ENCODE results near the gene NAT10.
"Not testable (repeated sequence)": the region's sequence is repeated elsewhere in the genome, so short reads cannot be mapped to it uniquely, and the experiment has no call there.

Gene NAT10

DNA sequence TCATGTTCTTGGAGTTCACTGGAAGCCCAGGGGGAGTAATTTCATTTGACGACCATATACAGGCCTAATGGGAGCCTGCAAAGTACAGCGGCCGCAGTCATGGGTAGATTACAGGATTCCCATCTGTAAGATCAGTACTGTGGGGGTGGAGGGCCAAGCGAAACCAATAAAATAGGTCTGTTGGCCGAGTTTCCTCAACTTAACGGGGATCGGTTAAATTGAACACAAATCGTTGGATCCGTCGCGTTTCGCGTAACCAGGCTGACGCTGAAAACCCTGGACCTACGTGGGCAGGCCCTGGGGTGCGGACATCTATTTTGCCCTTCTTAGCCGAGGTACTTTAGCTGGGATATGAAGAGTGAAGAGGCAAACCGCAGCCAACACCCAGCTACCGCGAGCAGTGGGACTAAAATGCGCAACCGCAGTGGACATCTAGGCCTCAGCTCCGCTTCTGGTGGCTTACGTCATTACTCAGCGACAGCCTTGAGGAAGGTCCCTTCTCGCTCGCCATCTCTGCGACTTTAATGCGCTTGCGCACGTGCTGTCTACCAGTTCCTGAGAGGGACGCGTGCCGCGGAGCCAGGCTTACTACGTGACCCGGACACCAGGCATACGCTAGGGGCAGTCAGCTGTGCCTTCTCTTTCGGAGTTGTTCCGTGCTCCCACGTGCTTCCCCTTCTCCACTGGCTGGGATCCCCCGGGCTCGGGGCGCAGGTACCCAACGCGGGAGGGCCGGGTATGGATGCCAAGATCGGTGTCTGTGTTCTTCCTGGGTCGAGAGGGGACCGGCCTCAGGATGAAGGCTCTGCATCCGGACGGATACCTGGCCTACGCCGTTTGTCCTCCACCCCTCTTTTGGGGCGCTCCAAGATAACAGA, at the start of gene NAT10:
TSS of gene NAT10 (plus strand) at position 551 of the 878 bp plus-strand sequence. CDS start 2,597 bp downstream, outside the sequence.
- H3K27ac ChIP-seq (ENCODE audit: low read depth, low read length), result peak within 1 kb of the TSS; percentile 89
- H3K9ac ChIP-seq (ENCODE audit: low read length in 5 of 5), result peak within 1 kb of the TSS; percentile 83 to 99 (median 95)
- no peaks in the 10 kb centered on the region for H3K9me3 ChIP-seq (ENCODE audit: control insufficient read depth in 5 of 5, low read length in 5 of 5)
- H3K27me3 ChIP-seq (ENCODE audit: control insufficient read depth in 5 of 5, insufficient read depth in 4 of 5, low read length in 5 of 5), result no peaks in the 10 kb centered on the region
- H3K4me1 ChIP-seq (ENCODE audit: control insufficient read depth in 5 of 5, insufficient read depth in 5 of 5, low read length in 5 of 5), result peaks cover 8 to 25% (median 21%) of the 10 kb centered on the region in 5 donors
- peak within 1 kb of the TSS; percentile 83 to 98 (median 96) for H3K4me3 ChIP-seq (ENCODE audit: low read depth in 1 of 5, low read length in 5 of 5)
- H3K36me3 ChIP-seq (ENCODE audit: control insufficient read depth in 5 of 5, insufficient read depth in 5 of 5, low read length in 5 of 5), result peaks cover 32 to 39% (median 35%) of the 10 kb centered on the region in 5 donors

DNA sequence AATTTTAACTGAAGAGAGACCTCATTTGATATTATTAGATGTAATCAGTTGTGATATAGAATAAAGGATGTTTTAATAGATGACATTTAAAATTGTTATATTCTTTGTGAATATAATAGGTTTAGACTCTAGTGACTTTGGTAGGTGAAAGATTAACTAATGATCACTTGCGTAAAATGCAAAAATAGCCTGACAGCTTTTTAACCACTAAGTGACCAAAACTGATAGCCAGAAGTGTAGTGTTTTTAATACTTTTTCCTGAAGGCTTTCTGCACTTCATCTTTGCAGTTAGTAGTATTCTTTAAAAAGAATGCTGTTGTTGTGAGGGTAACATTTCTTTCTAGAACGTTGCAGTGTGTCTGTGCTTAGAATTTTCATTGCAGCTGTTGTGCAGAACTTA, 48.8 kb upstream of the NAT10 start:
- Histone ChIP-seq H3K9ac (ENCODE audit: low read length in 5 of 5) (no peak overlapping the region), H3K9me3 (ENCODE audit: control insufficient read depth in 5 of 5, low read length in 5 of 5) (no peaks in the 10 kb centered on the region), H3K4me1 (ENCODE audit: control insufficient read depth in 5 of 5, insufficient read depth in 5 of 5, low read length in 5 of 5) (peaks cover 4 to 52% (median 49%) of the 10 kb centered on the region in 5 donors), H3K36me3 (ENCODE audit: control insufficient read depth in 5 of 5, insufficient read depth in 5 of 5, low read length in 5 of 5) (peaks cover 2 to 16% (median 6%) of the 10 kb centered on the region in 5 donors), H3K4me3 (ENCODE audit: low read depth in 1 of 5, low read length in 5 of 5) (no peak overlapping the region), H3K27ac (ENCODE audit: low read depth, low read length) (no peak overlapping the region), H3K27me3 (ENCODE audit: control insufficient read depth in 5 of 5, insufficient read depth in 4 of 5, low read length in 5 of 5) (no peaks in the 10 kb centered on the region)

DNA sequence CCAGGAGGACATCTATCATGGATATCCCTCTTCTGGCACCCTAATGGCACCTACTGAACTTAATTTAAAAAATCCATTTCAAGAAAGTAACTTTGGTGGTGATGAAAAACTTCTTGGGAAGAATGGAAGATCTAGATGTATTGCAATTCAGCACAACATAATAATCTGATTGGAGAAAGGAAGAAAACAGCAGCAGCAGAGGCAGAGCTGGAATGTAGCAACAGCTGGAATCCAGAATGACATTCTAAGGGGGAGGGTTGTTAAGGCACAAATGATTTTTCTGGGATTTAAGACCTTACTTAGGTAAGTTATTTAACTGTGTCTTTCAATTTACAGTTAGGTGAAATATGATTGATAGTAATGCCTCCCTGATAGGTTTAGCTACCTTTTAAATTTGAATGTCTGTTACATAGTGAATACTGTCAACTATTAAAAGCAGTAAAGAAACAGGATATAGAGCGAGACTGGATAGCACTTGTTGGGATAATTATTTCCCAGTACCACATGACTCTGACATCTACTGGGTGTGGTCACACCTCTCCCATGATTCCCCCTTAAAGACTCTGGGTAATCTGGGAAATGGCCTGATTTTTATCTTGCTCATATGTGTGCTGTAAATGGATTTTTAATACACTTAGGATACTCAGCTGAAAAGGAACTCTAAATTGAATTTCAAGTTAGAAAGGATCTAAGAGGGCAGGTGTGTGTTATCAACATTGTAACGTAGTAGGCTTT, 42.2 kb upstream of the NAT10 start:
- Histone ChIP-seq H3K4me1 (ENCODE audit: control insufficient read depth in 5 of 5, insufficient read depth in 5 of 5, low read length in 5 of 5) (peaks cover 0 to 30% (median 19%) of the 10 kb centered on the region in 5 donors), H3K27ac (ENCODE audit: low read depth, low read length) (no peak overlapping the region), H3K9ac (ENCODE audit: low read length in 5 of 5) (no peak overlapping the region), H3K9me3 (ENCODE audit: control insufficient read depth in 5 of 5, low read length in 5 of 5) (no peaks in the 10 kb centered on the region), H3K36me3 (ENCODE audit: control insufficient read depth in 5 of 5, insufficient read depth in 5 of 5, low read length in 5 of 5) (peaks cover 0 to 19% (median 6%) of the 10 kb centered on the region in 5 donors), H3K4me3 (ENCODE audit: low read depth in 1 of 5, low read length in 5 of 5) (no peak overlapping the region), H3K27me3 (ENCODE audit: control insufficient read depth in 5 of 5, insufficient read depth in 4 of 5, low read length in 5 of 5) (no peaks in the 10 kb centered on the region)

DNA sequence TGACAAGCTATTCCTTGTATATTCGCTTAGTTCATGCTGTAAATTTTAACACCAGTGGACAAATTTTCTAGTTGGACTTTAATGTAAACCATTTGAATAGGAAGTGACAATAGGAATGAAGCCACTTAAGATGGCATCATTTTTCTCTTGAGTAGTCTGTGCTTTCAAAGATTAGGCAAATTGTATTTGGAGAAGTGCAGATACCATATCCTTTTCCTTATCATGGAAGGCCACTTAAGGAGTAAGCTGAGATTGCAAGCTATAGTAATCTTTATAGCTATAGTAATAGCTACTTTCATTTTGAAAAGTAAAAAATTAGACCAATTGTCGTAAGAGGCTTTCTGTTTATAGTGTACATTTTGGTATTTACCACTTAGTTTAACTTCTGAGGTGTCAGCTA, 41.1 kb upstream of the NAT10 start:
- H3K27me3 ChIP-seq (ENCODE audit: control insufficient read depth in 5 of 5, insufficient read depth in 4 of 5, low read length in 5 of 5), result no peaks in the 10 kb centered on the region
- peaks cover 0 to 25% (median 18%) of the 10 kb centered on the region in 5 donors for H3K4me1 ChIP-seq (ENCODE audit: control insufficient read depth in 5 of 5, insufficient read depth in 5 of 5, low read length in 5 of 5)
- H3K4me3 ChIP-seq (ENCODE audit: low read depth in 1 of 5, low read length in 5 of 5), result no peak overlapping the region
- H3K9ac ChIP-seq (ENCODE audit: low read length in 5 of 5), result no peak overlapping the region
- no peaks in the 10 kb centered on the region for H3K9me3 ChIP-seq (ENCODE audit: control insufficient read depth in 5 of 5, low read length in 5 of 5)
- no peak overlapping the region for H3K27ac ChIP-seq (ENCODE audit: low read depth, low read length)
- peaks cover 0 to 18% (median 6%) of the 10 kb centered on the region in 5 donors for H3K36me3 ChIP-seq (ENCODE audit: control insufficient read depth in 5 of 5, insufficient read depth in 5 of 5, low read length in 5 of 5)

DNA sequence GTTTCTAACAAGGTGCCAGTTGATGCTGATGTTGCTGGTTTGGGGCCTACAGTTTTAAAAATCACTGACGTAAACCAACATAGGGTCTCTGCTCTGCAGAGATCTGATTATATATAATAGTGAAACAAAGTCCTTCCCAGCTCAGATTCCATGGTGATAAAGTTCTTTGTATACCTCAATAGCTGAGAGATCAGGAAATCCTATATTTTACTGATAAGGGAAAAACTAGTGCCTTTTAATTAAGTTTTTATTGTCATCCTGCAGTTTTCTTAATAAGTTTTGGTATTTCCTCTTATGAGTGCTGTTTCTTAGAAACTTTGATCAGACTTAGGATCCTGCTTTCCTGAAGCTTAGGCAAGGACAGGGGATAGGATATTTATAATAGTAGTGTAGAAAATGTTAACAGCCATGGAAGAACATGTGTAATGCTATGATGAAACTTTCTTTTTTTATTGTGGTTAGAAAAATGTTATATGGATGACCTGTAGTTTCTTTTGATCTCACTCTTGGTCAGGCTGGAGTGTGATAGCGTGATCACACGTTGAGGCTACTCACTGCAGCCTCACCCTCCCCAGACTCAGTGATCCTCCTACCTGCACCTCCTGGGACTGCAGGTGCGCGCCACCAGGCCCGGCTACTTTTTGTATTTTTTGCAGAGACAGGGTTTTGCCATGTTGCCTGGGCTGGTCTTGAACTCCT, 39.8 kb upstream of the NAT10 start:
- H3K4me1 ChIP-seq (ENCODE audit: control insufficient read depth in 5 of 5, insufficient read depth in 5 of 5, low read length in 5 of 5), result peaks cover 0 to 36% (median 21%) of the 10 kb centered on the region in 5 donors
- H3K4me3 ChIP-seq (ENCODE audit: low read depth in 1 of 5, low read length in 5 of 5), result no peak overlapping the region
- no peaks in the 10 kb centered on the region for H3K27me3 ChIP-seq (ENCODE audit: control insufficient read depth in 5 of 5, insufficient read depth in 4 of 5, low read length in 5 of 5)
- H3K36me3 ChIP-seq (ENCODE audit: control insufficient read depth in 5 of 5, insufficient read depth in 5 of 5, low read length in 5 of 5), result peaks cover 0 to 15% (median 6%) of the 10 kb centered on the region in 5 donors
- H3K9ac ChIP-seq (ENCODE audit: low read length in 5 of 5), result no peak overlapping the region
- H3K9me3 ChIP-seq (ENCODE audit: control insufficient read depth in 5 of 5, low read length in 5 of 5), result no peaks in the 10 kb centered on the region
- H3K27ac ChIP-seq (ENCODE audit: low read depth, low read length), result no peak overlapping the region

DNA sequence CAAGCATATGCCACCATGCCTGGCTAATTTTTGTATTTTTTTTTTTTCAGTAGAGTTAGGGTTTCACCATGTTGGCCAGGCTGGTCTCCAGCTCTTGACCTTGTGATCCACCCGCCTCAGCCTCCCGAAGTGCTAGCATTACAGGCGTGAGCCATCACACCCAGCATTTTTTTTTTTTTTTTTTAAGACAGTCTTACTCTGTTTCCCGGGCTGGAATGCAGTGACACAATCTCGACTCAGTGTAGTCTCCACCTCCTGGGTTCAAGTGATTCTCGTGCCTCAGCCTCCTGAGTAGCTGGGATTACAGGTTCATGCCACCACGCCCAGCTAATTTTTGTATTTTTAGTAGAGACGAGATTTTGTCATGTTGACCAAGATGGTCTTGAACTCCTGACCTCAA, 38.7 kb upstream of the NAT10 start:
- H3K27me3 ChIP-seq (ENCODE audit: control insufficient read depth in 5 of 5, insufficient read depth in 4 of 5, low read length in 5 of 5); H3K9me3 ChIP-seq (ENCODE audit: control insufficient read depth in 5 of 5, low read length in 5 of 5); H3K9ac ChIP-seq (ENCODE audit: low read length in 5 of 5); H3K27ac ChIP-seq (ENCODE audit: low read depth, low read length); H3K4me3 ChIP-seq (ENCODE audit: low read depth in 1 of 5, low read length in 5 of 5): not testable (repeated sequence)
- peaks cover 0 to 36% (median 21%) of the 10 kb centered on the region in 5 donors for H3K4me1 ChIP-seq (ENCODE audit: control insufficient read depth in 5 of 5, insufficient read depth in 5 of 5, low read length in 5 of 5)
- peaks cover 0 to 11% (median 3%) of the 10 kb centered on the region in 5 donors for H3K36me3 ChIP-seq (ENCODE audit: control insufficient read depth in 5 of 5, insufficient read depth in 5 of 5, low read length in 5 of 5)

DNA sequence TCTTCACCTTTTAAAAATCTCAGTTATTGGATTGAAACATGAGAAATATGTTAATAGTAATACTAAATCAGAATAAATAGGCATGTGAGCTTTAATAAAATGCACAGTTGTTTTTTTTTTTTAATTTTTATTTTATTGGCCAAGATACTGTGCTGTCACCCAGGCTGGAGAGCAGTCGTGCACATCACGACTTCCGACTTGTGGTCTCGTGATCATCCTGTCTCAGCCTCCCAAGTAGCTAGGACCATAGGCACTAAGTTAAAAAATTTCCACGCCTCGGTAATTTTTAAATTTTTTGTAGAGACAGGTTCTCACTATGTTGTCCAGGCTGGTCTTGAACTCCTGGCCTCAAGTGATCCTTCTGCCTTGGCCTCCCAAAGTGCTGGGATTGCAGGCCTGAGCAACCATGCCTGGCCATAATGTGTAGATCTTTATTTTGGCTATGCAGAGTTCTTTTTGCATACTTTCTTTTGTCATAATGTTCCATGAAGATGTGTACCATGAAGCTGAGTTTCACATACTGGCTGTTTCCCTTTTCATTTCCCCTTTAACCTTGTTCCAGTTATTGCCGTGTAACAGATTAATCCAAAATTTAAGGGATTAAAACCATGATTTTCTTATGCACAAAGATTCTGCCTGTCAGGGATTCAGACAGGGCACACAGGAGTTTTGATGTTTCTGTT, 37.9 kb upstream of the NAT10 start:
- no peaks in the 10 kb centered on the region for H3K27me3 ChIP-seq (ENCODE audit: control insufficient read depth in 5 of 5, insufficient read depth in 4 of 5, low read length in 5 of 5)
- peaks cover 3 to 16% (median 8%) of the 10 kb centered on the region in 5 donors for H3K36me3 ChIP-seq (ENCODE audit: control insufficient read depth in 5 of 5, insufficient read depth in 5 of 5, low read length in 5 of 5)
- H3K4me3 ChIP-seq (ENCODE audit: low read depth in 1 of 5, low read length in 5 of 5), result no peak overlapping the region
- H3K4me1 ChIP-seq (ENCODE audit: control insufficient read depth in 5 of 5, insufficient read depth in 5 of 5, low read length in 5 of 5), result peaks cover 0 to 36% (median 21%) of the 10 kb centered on the region in 5 donors
- no peaks in the 10 kb centered on the region for H3K9me3 ChIP-seq (ENCODE audit: control insufficient read depth in 5 of 5, low read length in 5 of 5)
- no peak overlapping the region for H3K27ac ChIP-seq (ENCODE audit: low read depth, low read length)
- no peak overlapping the region for H3K9ac ChIP-seq (ENCODE audit: low read length in 5 of 5)

DNA sequence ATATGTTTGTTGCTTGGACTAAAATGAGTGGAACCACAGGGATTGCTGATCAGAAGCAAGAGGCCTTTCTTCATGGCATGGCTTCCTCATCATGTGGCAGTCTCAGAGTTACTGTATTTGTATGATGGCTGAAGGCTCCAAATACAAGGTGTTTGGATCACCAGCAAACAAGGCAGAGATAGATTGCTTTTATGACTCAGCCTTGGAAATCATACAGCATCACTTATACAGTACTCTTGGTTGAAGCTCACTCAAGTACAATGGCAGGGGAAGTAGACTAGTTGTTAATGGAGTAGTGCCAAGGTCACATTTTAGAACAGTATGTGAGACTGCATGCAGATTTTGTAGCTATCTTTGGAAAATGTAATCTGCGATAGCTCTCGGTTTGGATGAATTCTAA, 37.3 kb upstream of the NAT10 start:
- H3K36me3 ChIP-seq (ENCODE audit: control insufficient read depth in 5 of 5, insufficient read depth in 5 of 5, low read length in 5 of 5), result peaks cover 9 to 21% (median 13%) of the 10 kb centered on the region in 5 donors
- H3K9ac ChIP-seq (ENCODE audit: low read length in 5 of 5), result no peak overlapping the region

DNA sequence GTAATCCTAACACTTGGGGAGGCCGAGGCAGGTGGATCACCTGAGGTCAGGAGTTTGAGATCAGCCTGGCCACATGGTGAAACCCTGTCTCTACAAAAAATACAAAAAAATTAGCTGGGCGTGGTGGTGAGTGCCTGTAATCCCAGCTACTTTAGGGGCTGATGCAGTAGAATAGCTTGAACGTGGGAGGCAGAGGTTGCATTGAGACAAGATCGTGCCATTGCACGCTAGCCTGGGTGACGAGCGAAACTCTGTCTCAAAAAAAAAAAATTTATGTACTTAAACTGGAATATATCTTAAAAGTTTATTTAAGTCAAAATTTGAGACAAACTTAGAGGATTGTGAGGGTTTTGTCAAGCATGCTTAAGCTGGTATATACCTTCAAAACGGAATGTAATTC, 34.1 kb upstream of the NAT10 start:
- not testable (repeated sequence) for H3K4me3 ChIP-seq (ENCODE audit: low read depth in 1 of 5, low read length in 5 of 5); H3K27me3 ChIP-seq (ENCODE audit: control insufficient read depth in 5 of 5, insufficient read depth in 4 of 5, low read length in 5 of 5); H3K27ac ChIP-seq (ENCODE audit: low read depth, low read length); H3K9me3 ChIP-seq (ENCODE audit: control insufficient read depth in 5 of 5, low read length in 5 of 5); H3K9ac ChIP-seq (ENCODE audit: low read length in 5 of 5)
- Histone ChIP-seq H3K36me3 (ENCODE audit: control insufficient read depth in 5 of 5, insufficient read depth in 5 of 5, low read length in 5 of 5) (peaks cover 23 to 40% (median 29%) of the 10 kb centered on the region in 5 donors), H3K4me1 (ENCODE audit: control insufficient read depth in 5 of 5, insufficient read depth in 5 of 5, low read length in 5 of 5) (peaks cover 0 to 36% (median 19%) of the 10 kb centered on the region in 5 donors)

More for the DNA sequence above, 37.3 kb upstream of the NAT10 start:
- Histone ChIP-seq H3K4me1 (ENCODE audit: control insufficient read depth in 5 of 5, insufficient read depth in 5 of 5, low read length in 5 of 5) (peaks cover 0 to 31% (median 19%) of the 10 kb centered on the region in 5 donors), H3K9me3 (ENCODE audit: control insufficient read depth in 5 of 5, low read length in 5 of 5) (no peaks in the 10 kb centered on the region), H3K27me3 (ENCODE audit: control insufficient read depth in 5 of 5, insufficient read depth in 4 of 5, low read length in 5 of 5) (no peaks in the 10 kb centered on the region), H3K27ac (ENCODE audit: low read depth, low read length) (no peak overlapping the region), H3K4me3 (ENCODE audit: low read depth in 1 of 5, low read length in 5 of 5) (no peak overlapping the region)

All from subcutaneous abdominal adipose tissue (tissue), 5 donors.